Erythroblast (primary cell): ENCODE data around the gene MOV10L1.

Source experiments
- GATA1 ChIP-seq: IDR thresholded peaks from 2 replicates; pipeline ENCODE4 v1.6.1; 2011; ENCODE audit warnings: low read depth, mild to moderate bottlenecking, control low read depth, low read length, moderate library complexity
- POLR2A ChIP-seq: IDR thresholded peaks from 2 replicates; pipeline ENCODE4 v1.6.1; 2011; ENCODE audit warnings: mild to moderate bottlenecking, low read length

DNA sequence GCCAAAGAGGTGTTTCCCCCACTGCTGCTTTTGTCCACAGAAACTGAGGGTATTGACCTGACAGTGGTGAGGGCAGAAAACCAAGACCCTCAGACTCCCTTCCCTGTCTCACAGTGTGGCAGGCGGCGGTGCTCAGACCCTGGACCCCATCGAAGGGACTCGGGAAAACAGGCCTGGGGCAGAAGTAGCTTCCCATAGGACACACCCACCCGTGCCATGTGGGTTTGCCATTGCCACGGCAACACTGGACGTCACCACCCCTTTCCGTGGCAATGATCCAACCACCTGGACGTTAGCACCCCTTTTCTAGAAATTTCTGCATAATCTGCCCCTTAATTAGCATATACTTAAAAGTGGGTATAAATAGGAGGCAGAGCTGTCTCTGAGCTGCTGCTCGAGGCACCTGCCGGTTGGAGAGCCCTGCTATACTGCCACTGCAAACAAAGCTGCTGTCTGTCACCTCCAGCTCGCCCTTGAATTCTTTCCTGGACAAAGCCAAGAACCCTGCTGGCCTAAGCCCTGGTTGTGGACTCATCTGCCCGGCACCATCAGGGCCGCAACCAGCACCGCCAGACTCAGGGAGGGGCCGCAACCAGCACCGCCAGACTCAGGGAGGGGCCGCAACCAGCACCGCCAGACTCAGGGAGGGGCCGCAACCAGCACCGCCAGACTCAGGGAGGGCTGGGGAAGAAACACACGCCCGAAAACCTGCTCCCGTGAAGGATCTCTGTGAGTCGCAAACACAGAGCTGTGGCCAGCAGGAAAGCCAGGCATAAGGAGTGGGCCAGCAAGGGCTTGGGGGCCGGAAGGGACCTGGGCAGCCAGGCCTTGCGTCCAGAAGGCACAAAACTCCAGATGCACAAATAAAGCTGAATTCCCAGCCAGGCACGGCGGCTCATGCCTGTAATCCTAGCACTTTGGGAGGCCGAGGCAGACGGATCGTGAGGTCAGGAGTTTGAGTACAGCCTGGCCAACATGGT is 15.0 kb upstream of the MOV10L1 start:
- TF ChIP-seq POLR2A = no peak
- TF ChIP-seq GATA1 = no peak
